Adrenal gland (tissue), 5 donors: ENCODE results near the gene CSHL1.

ENCODE experiments used
- CTCF ChIP-seq, 6 experiments: fragments of 450-650 bp in 4 of 6; fragments of 200-600 bp in 2 of 6; sonication (generic) in 1 of 6; IDR thresholded peaks; 1 replicate in 5 of 6; 2 replicates in 1 of 6; pipeline versions ENCODE4 v1.5.1 to v1.8.0; 2016 to 2021; ENCODE audit warnings: antibody characterized with exemption in 6 of 6, mild to moderate bottlenecking in 2 of 6, moderate library complexity in 1 of 6
- POLR2A ChIP-seq, 2 donors: fragments of 450-650 bp; IDR thresholded peaks; one replicate each; pipeline ENCODE4 v1.6.1; 2017; ENCODE audit warnings: antibody characterized with exemption in 2 of 2, mild to moderate bottlenecking in 2 of 2, moderate library complexity in 1 of 2
- donor health status: DM: no; HTN: no; CAD: no.

- no peak for TF ChIP-seq CTCF (IDR thresholded peaks at IDR 0.05)
- no peak for TF ChIP-seq POLR2A (IDR thresholded peaks at IDR 0.05)
These were observed 38.7 kb upstream of the CSHL1 start for GRCh38 chr17:63949576-63950250.
